ENCODE results near the gene FURIN. TPM values are rescaled to one million over a fixed set of nuclear protein-coding genes. Genes with fewer than 3 reads are reported as not detected.
"Not testable (repeated sequence)": the region's sequence is repeated elsewhere in the genome, so short reads cannot be mapped to it uniquely, and the experiment has no call there.

Gene FURIN
- total RNA-seq, 1 donor: 66.7 TPM

- no peaks in the 10 kb centered on the region for H3K27me3 ChIP-seq (ENCODE audit: insufficient read depth, low read length)
- peaks cover 64% of the 10 kb centered on the region for H3K4me1 ChIP-seq (ENCODE audit: insufficient read depth, low read length)
- no peaks in the 10 kb centered on the region for H3K9me3 ChIP-seq (ENCODE audit: low read depth, low read length)
- H3K4me3 ChIP-seq (ENCODE audit: low read length): peak overlapping the region; percentile 83
Observed at GRCh38 chr15:90871139-90871715, 2.8 kb downstream of the FURIN start.

- no peaks in the 10 kb centered on the region for H3K9me3 ChIP-seq (ENCODE audit: low read depth, low read length)
- H3K27me3 ChIP-seq (ENCODE audit: insufficient read depth, low read length): no peaks in the 10 kb centered on the region
- H3K4me3 ChIP-seq (ENCODE audit: low read length): peak overlapping the region; percentile 83
- peaks cover 60% of the 10 kb centered on the region for H3K4me1 ChIP-seq (ENCODE audit: insufficient read depth, low read length)
Observed at GRCh38 chr15:90871716-90872485, 3.5 kb downstream of the FURIN start.

- Histone ChIP-seq H3K4me3 (ENCODE audit: low read length) (peak overlapping the region; percentile 83), H3K27me3 (ENCODE audit: insufficient read depth, low read length) (no peaks in the 10 kb centered on the region), H3K9me3 (ENCODE audit: low read depth, low read length) (no peaks in the 10 kb centered on the region), H3K4me1 (ENCODE audit: insufficient read depth, low read length) (peaks cover 60% of the 10 kb centered on the region)
Observed at GRCh38 chr15:90872486-90873184, 4.2 kb downstream of the FURIN start.

- no peak overlapping the region for H3K4me3 ChIP-seq (ENCODE audit: low read length)
- no peaks in the 10 kb centered on the region for H3K9me3 ChIP-seq (ENCODE audit: low read depth, low read length)
- H3K4me1 ChIP-seq (ENCODE audit: insufficient read depth, low read length): peaks cover 52% of the 10 kb centered on the region
Observed at GRCh38 chr15:90873488-90873997, 5.2 kb downstream of the FURIN start.

GRCh38 chr15:90873998-90874605, 5.7 kb downstream of the FURIN start:
- H3K4me1 ChIP-seq (ENCODE audit: insufficient read depth, low read length): peaks cover 46% of the 10 kb centered on the region
- H3K4me3 ChIP-seq (ENCODE audit: low read length): no peak overlapping the region
- no peaks in the 10 kb centered on the region for H3K9me3 ChIP-seq (ENCODE audit: low read depth, low read length)
- H3K27me3 ChIP-seq (ENCODE audit: insufficient read depth, low read length): no peaks in the 10 kb centered on the region

More at GRCh38 chr15:90873488-90873997, 5.2 kb downstream of the FURIN start:
- no peaks in the 10 kb centered on the region for H3K27me3 ChIP-seq (ENCODE audit: insufficient read depth, low read length)

- not testable (repeated sequence) for H3K27me3 ChIP-seq (ENCODE audit: insufficient read depth, low read length); H3K9me3 ChIP-seq (ENCODE audit: low read depth, low read length); H3K4me3 ChIP-seq (ENCODE audit: low read length)
- peaks cover 37% of the 10 kb centered on the region for H3K4me1 ChIP-seq (ENCODE audit: insufficient read depth, low read length)
Observed at GRCh38 chr15:90874986-90875385, 6.6 kb downstream of the FURIN start.

- H3K4me3 ChIP-seq (ENCODE audit: low read length): no peak overlapping the region
- no peaks in the 10 kb centered on the region for H3K27me3 ChIP-seq (ENCODE audit: insufficient read depth, low read length)
- no peaks in the 10 kb centered on the region for H3K9me3 ChIP-seq (ENCODE audit: low read depth, low read length)
- H3K4me1 ChIP-seq (ENCODE audit: insufficient read depth, low read length): peaks cover 32% of the 10 kb centered on the region
Observed at GRCh38 chr15:90875549-90875981, 7.2 kb downstream of the FURIN start.

- H3K4me3 ChIP-seq (ENCODE audit: low read length): no peak overlapping the region
- no peaks in the 10 kb centered on the region for H3K9me3 ChIP-seq (ENCODE audit: low read depth, low read length)
- peaks cover 27% of the 10 kb centered on the region for H3K4me1 ChIP-seq (ENCODE audit: insufficient read depth, low read length)
- H3K27me3 ChIP-seq (ENCODE audit: insufficient read depth, low read length): no peaks in the 10 kb centered on the region
Observed at GRCh38 chr15:90876046-90876445, 7.7 kb downstream of the FURIN start.

GRCh38 chr15:90876512-90877170, 8.3 kb downstream of the FURIN start:
- Histone ChIP-seq H3K4me3 (ENCODE audit: low read length) (no peak overlapping the region), H3K9me3 (ENCODE audit: low read depth, low read length) (no peaks in the 10 kb centered on the region), H3K27me3 (ENCODE audit: insufficient read depth, low read length) (no peaks in the 10 kb centered on the region), H3K4me1 (ENCODE audit: insufficient read depth, low read length) (peaks cover 26% of the 10 kb centered on the region)

GRCh38 chr15:90877315-90877714, 8.9 kb downstream of the FURIN start:
- Histone ChIP-seq H3K9me3 (ENCODE audit: low read depth, low read length) (no peaks in the 10 kb centered on the region), H3K4me1 (ENCODE audit: insufficient read depth, low read length) (peaks cover 22% of the 10 kb centered on the region), H3K27me3 (ENCODE audit: insufficient read depth, low read length) (no peaks in the 10 kb centered on the region), H3K4me3 (ENCODE audit: low read length) (no peak overlapping the region)

GRCh38 chr15:90877996-90878395, 9.6 kb downstream of the FURIN start:
- peaks cover 17% of the 10 kb centered on the region for H3K4me1 ChIP-seq (ENCODE audit: insufficient read depth, low read length)
- no peak overlapping the region for H3K4me3 ChIP-seq (ENCODE audit: low read length)
- no peaks in the 10 kb centered on the region for H3K27me3 ChIP-seq (ENCODE audit: insufficient read depth, low read length)
- H3K9me3 ChIP-seq (ENCODE audit: low read depth, low read length): no peaks in the 10 kb centered on the region

- H3K27me3 ChIP-seq (ENCODE audit: insufficient read depth, low read length): no peaks in the 10 kb centered on the region
- H3K4me1 ChIP-seq (ENCODE audit: insufficient read depth, low read length): peaks cover 17% of the 10 kb centered on the region
- no peak overlapping the region for H3K4me3 ChIP-seq (ENCODE audit: low read length)
- no peaks in the 10 kb centered on the region for H3K9me3 ChIP-seq (ENCODE audit: low read depth, low read length)
Observed at GRCh38 chr15:90878660-90879059, 10.3 kb downstream of the FURIN start.

GRCh38 chr15:90879730-90880366, 11.5 kb downstream of the FURIN start:
- H3K27me3 ChIP-seq (ENCODE audit: insufficient read depth, low read length): no peaks in the 10 kb centered on the region
- H3K4me1 ChIP-seq (ENCODE audit: insufficient read depth, low read length): peaks cover 20% of the 10 kb centered on the region
- no peak overlapping the region for H3K4me3 ChIP-seq (ENCODE audit: low read length)
- no peaks in the 10 kb centered on the region for H3K9me3 ChIP-seq (ENCODE audit: low read depth, low read length)

Data from mononuclear cell (primary cell).